ENCODE measurements around the gene BUB1B.
"Not testable (repeated sequence)": the region's sequence is repeated elsewhere in the genome, so short reads cannot be mapped to it uniquely, and the experiment has no call there.

The BUB1B gene, protein sequence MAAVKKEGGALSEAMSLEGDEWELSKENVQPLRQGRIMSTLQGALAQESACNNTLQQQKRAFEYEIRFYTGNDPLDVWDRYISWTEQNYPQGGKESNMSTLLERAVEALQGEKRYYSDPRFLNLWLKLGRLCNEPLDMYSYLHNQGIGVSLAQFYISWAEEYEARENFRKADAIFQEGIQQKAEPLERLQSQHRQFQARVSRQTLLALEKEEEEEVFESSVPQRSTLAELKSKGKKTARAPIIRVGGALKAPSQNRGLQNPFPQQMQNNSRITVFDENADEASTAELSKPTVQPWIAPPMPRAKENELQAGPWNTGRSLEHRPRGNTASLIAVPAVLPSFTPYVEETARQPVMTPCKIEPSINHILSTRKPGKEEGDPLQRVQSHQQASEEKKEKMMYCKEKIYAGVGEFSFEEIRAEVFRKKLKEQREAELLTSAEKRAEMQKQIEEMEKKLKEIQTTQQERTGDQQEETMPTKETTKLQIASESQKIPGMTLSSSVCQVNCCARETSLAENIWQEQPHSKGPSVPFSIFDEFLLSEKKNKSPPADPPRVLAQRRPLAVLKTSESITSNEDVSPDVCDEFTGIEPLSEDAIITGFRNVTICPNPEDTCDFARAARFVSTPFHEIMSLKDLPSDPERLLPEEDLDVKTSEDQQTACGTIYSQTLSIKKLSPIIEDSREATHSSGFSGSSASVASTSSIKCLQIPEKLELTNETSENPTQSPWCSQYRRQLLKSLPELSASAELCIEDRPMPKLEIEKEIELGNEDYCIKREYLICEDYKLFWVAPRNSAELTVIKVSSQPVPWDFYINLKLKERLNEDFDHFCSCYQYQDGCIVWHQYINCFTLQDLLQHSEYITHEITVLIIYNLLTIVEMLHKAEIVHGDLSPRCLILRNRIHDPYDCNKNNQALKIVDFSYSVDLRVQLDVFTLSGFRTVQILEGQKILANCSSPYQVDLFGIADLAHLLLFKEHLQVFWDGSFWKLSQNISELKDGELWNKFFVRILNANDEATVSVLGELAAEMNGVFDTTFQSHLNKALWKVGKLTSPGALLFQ
- 0.98 to 8.0 (median 4.2) reads per million in 3 experiments for total RNA-seq

- peak; percentile 91 for DNase-seq
Observed at GRCh38 chr15:40160689-40161688, at the start of gene BUB1B. Gene BUB1B (plus strand): TSS chr15:40161069. CDS start chr15:40161221, 152 bp downstream.

GRCh38 chr15:40111888-40112287 is 49.0 kb upstream of the BUB1B start:
- DNase-seq = no peak

GRCh38 chr15:40112789-40113188 is 48.1 kb upstream of the BUB1B start:
- DNase-seq = no peak

GRCh38 chr15:40114218-40114617 is 46.7 kb upstream of the BUB1B start:
- no peak for DNase-seq

GRCh38 chr15:40115106-40115505 is 45.8 kb upstream of the BUB1B start:
- not testable (repeated sequence) for DNase-seq

DNA sequence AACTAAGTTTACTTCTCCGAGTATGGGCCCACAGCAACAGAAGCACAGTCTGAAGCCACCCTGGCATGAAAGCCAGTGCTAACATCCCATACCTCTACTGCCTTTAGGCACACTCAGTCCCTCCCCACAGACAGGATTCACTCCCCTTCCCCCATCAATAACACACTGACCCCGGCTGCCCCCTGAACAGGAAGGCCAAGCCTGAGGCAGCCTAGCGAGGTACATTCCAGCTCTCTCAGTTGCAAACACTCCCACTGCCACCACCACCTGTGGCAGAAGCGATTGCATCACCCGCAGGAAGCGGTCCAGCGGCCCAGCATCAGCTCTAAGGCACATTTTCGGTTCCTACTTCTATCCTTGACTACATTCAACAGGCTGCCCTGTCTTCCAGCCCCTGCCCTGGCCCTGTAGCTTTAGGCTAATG is 45.2 kb upstream of the BUB1B start:
- DNase-seq = no peak

GRCh38 chr15:40118473-40118872 is 42.4 kb upstream of the BUB1B start:
- DNase-seq = no peak

DNA sequence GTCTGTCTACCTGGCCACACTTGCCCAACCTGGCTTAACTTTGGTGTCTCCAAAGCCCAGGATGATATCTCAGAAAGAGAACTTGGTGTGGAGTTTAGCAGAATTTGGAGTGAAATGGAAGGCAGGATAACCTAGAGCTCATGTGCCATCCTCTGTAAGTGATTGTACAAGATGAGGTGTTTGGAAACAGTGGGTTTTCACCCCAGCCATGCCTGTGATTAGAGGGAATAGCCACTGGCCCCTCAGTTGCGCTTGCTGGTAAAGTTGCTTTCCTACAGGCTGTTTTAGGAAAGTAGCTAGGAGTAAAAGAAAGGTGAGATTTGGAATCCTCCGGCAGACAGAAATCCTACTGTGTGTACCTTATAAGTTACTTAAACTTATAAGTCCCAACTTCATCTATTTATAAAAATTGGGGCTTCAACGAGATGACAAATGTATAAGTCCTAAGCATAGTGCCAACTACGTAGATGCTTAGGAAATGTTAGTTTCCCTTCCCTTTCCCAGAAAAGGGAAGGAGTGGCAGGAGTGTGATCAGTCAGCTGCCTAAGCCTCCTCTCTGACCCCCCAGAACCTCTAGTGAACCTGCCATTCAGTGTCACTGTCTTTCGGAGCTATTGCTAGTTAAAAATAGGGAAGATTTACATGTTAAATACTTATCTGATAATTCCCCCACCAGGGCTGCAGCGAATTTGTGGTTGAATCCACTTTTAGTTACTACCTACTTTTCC is 38.8 kb upstream of the BUB1B start:
- DNase-seq = no peak

DNA sequence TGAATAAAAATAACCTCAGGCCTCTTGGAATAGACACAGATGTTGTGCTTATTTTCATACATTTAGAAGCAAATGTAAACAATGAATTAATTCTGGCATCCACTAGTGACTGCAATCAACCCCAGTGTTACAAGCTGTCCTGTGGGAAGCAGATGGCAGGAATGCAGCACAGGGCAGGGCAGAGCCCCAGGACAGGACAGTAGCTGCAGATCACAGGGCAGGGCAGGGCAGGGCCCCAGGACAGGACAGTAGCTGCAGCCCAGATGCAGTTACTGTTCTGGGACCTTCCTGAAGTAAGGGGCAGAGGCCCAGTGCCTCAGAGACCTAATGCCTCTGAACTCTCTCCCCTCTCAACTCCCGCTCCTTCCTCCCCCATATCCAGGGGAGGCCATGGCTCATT is 37.9 kb upstream of the BUB1B start:
- not testable (repeated sequence) for DNase-seq

DNA sequence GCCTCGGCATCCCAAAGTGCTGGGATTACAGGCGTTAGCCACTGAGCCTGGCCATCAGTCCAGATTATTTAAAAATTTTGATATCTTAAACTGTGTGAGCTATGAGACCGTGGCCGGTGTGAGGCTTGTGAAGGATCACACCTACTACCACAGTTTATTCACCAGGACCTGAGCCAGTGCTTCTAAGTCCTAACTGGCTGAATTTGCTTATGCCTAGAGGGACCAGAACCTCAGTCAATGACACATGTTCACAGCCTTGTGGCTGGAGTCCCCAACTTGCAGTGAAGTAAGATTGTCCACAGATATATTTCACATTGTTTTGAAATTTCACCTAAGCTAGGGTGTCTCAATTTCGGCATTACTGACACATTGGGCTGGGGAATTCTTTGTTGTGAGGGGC is 37.0 kb upstream of the BUB1B start:
- not testable (repeated sequence) for DNase-seq

DNA sequence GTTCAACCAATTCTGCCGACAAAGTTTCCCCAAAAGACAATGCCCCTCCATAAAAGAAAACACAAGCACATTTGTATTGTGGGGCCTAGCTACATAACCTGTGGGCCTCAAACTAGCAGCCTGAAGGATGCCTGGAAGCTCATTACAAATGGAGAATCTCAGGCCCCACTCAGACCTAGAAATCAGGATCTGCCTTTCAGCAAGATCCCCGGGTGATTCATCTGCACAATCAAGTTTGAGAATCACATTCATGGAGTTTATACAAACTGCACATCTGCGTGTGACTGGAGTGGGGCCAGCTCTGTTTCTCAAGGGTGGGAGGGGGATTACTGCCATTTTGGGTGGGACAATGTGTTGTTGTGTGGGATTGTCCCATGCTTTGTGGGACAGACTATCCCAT is 36.5 kb upstream of the BUB1B start:
- DNase-seq = not testable (repeated sequence)

DNA sequence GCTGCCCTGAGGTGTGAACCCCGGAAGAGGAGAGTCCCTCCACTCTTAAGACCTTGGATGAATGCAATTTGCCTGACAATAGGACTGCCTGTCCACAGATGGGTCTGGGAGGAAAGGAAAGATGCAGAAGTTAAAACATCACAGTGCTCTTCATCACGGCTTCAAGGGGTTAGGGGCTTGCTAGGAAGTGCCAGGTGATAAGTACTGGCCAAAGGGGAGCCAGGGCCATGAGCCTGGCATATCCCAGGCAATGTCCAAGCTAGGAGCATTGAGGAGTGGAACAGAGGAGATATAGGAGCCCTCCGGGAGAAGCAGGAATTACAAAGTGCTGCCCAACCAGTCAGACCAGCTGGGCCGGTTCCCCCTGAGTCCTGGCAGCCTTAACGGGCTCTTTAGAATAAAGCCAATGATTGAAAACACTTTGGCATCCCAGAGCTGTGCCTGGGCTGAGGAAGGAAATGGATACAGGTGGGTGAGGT is 36.0 kb upstream of the BUB1B start:
- DNase-seq = not testable (repeated sequence)

GRCh38 chr15:40125950-40126349 is 34.9 kb upstream of the BUB1B start:
- no peak for DNase-seq

DNA sequence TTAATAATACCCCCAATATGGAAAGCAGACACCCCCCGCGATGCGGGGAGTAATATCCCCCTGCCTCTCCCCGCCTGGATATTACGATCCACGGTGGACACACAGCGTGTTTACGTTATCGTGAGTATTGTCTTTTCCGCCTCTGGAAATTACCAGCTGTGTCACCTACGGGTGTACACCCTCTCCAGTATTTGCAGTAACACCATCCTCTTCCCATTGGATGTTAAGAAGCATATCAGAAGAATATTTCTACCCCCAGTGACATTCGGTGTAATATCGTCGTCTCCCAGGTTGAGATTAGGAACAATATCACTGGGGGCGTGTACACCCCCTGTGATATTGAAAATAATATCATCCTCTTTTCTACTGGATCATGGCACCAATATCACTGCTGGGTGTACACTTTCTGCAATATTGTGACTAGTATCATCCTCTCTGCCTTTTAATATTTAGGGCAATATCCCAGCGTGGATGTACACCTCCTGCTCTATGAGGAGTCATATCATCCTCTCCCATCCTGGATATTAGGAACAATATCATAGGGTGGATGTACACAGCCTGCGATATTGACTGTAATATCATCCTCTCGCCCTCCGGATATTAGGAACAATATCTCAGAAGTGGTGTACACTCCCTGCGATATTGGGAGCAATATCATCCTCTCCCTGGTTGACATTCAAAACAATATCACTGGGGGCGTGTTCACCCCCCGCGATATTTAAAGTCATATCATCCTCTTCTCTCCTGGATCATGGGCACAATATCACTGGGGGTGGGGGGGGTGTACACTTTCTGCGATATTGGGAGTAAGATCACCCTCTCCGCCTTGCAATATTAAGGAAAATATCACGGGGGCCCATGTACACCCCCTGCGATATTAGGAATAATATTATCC is 31.9 kb upstream of the BUB1B start:
- no peak for DNase-seq

DNA sequence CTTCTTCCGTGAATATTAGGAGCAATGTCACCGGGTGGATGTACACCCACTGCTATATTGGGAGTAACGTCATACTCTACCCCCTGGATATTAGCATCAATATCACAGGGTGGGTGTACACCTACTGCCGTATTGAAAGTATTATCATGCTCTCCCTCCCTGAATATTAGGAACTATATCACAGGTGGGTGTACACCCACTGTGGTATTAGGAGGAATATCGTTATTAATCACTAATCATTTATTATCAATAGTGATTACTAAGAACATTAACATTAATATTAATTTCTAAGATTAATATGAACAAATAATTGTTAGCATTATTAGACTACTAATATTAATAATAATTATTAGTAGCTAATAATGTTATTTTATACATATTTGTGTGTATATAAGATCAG is 30.8 kb upstream of the BUB1B start:
- DNase-seq = no peak

DNA sequence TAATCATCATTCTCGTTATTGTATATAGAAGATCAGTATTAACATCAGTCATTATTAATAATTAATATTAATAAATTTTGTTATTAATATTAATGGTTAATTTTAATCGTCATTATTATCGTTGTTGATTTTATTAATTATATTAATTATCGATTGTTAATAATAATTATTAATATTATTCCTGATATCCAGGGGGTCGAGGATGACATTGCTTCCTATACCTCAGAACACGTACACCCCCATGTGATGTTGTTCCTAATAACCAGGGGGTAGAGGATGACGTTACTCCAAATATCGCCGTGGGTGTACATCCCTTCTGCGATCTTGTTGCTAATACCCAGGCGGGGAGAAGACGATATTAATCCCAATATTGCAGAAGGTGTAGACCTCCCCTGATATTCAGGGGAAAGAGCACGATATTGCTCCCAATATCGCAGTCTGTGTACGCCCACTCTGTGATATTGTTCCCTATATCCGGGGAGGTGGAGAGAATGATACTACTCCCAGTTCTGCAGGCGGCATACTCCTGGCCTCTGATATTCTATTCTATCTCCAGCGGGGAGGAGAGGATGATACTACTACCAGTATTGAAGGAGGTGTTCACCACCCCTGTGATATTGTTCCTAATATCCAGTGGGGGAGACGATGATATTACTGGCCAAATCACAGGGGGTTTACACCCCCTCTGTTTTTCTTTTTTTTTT is 29.9 kb upstream of the BUB1B start:
- no peak for DNase-seq

GRCh38 chr15:40133544-40133943 is 27.3 kb upstream of the BUB1B start:
- DNase-seq = no peak

GRCh38 chr15:40134885-40135284 is 26.0 kb upstream of the BUB1B start:
- no peak for DNase-seq

DNA sequence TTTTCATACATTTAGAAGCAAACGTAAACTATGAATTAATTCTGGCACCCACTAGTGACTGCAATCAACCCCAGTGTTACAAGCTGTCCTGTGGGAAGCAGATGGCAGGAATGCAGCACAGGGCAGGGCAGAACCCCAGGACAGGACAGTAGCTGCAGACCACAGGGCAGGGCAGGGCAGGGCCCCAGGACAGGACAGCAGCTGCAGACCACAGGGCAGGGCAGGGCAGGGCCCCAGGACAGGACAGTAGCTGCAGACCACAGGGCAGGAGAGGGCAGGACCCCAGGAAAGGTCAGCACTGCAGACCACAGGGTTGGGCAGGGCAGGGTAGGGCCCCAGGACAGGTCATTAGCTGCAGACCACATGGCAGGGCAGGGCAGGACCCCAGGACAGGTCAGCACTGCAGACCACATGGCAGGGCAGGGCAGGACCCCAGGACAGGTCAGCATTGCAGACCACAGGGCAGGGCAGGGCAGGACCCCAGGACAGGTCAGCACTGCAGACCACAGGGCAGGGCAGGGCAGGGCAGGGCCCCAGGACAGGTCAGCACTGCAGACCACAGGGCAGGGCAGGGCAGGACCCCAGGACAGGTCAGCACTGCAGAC is 24.9 kb upstream of the BUB1B start:
- DNase-seq = not testable (repeated sequence)

All from central memory CD4-positive, alpha-beta T cell (primary cell).